GM19240 (cell line): ENCODE data around the gene CCDC194.

ENCODE experiments used
- DNase-seq: peaks from one replicate; pipeline ENCODE4 v3.0.0; 2011; ENCODE audit warnings: low spot score; ENCODE audit not compliant: insufficient read length

Gene CCDC194

GRCh38 chr19:17393914-17394313 is at the start of gene CCDC194:
Gene CCDC194 (minus strand): TSS chr19:17394196. CDS start chr19:17394158, 38 bp downstream.
- no peak for DNase-seq

GRCh38 chr19:17441241-17442021 is 47.4 kb upstream of the CCDC194 start:
- no peak for DNase-seq

- DNase-seq, result no peak
Measured at GRCh38 chr19:17436874-17437267, 42.9 kb upstream of the CCDC194 start.

GRCh38 chr19:17436094-17436873 is 42.3 kb upstream of the CCDC194 start:
- DNase-seq, result no peak

GRCh38 chr19:17435218-17435617 is 41.2 kb upstream of the CCDC194 start:
- DNase-seq, result no peak

- no peak for DNase-seq
Measured at GRCh38 chr19:17431417-17431816, 37.4 kb upstream of the CCDC194 start.

GRCh38 chr19:17429641-17430113 is 35.7 kb upstream of the CCDC194 start:
- DNase-seq, result no peak

GRCh38 chr19:17424743-17425365 is 30.9 kb upstream of the CCDC194 start:
- DNase-seq, result no peak

GRCh38 chr19:17423429-17424208 is 29.6 kb upstream of the CCDC194 start:
- DNase-seq, result no peak

GRCh38 chr19:17421942-17422341 is 27.9 kb upstream of the CCDC194 start:
- DNase-seq, result no peak

GRCh38 chr19:17420475-17420924 is 26.5 kb upstream of the CCDC194 start:
- DNase-seq, result no peak

- DNase-seq, result peak; percentile 98
Measured at GRCh38 chr19:17419621-17420474, 25.9 kb upstream of the CCDC194 start, which contains the start of gene MVB12A. Gene MVB12A (plus strand): TSS chr19:17420047. CDS start chr19:17420136, 89 bp downstream.

GRCh38 chr19:17419154-17419620 is 25.2 kb upstream of the CCDC194 start:
- DNase-seq, result no peak

GRCh38 chr19:17418710-17419109 is 24.7 kb upstream of the CCDC194 start:
- no peak for DNase-seq

- no peak for DNase-seq
Measured at GRCh38 chr19:17415121-17415520, 21.1 kb upstream of the CCDC194 start.

GRCh38 chr19:17414097-17414496 is 20.1 kb upstream of the CCDC194 start:
- no peak for DNase-seq

GRCh38 chr19:17411801-17412200 is 17.8 kb upstream of the CCDC194 start:
- no peak for DNase-seq

GRCh38 chr19:17409990-17410389 is 16.0 kb upstream of the CCDC194 start:
- DNase-seq, result no peak

- DNase-seq, result no peak
Measured at GRCh38 chr19:17406887-17407196, 12.8 kb upstream of the CCDC194 start.
